22Rv1 (cell line): ENCODE measurements around the gene ZNF93.
"Not testable (repeated sequence)": the region's sequence is repeated elsewhere in the genome, so short reads cannot be mapped to it uniquely, and the experiment has no call there.

Experiments used
- H3K27ac ChIP-seq: fragments of 450-650 bp; 2 replicates; pipeline ENCODE4 v1.5.1; 2017
- CTCF ChIP-seq: fragments of 450-650 bp; IDR thresholded peaks from 2 replicates; pipeline ENCODE4 v1.5.1; 2017; ENCODE audit warnings: mild to moderate bottlenecking
- ZFX ChIP-seq: fragments of 450-650 bp; IDR thresholded peaks from 2 replicates; pipeline ENCODE4 v1.6.1; 2017; ENCODE audit warnings: antibody characterized with exemption, borderline replicate concordance

ZNF93 gene

GRCh38 chr19:19873381-19873780 is 27.4 kb upstream of the ZNF93 start:
- TF ChIP-seq CTCF (no peak), ZFX (no peak)

GRCh38 chr19:19877724-19878123 is 23.0 kb upstream of the ZNF93 start:
- H3K27ac ChIP-seq, result no peak overlapping the region
- TF ChIP-seq ZFX (no peak), CTCF (no peak)

More at GRCh38 chr19:19873381-19873780, 27.4 kb upstream of the ZNF93 start:
- no peak overlapping the region for H3K27ac ChIP-seq

- H3K27ac ChIP-seq, result no peak overlapping the region
- TF ChIP-seq CTCF (no peak), ZFX (no peak)
These were observed 16.2 kb upstream of the ZNF93 start for GRCh38 chr19:19884583-19884982.

GRCh38 chr19:19892055-19892941 is 8.4 kb upstream of the ZNF93 start:
- H3K27ac ChIP-seq, result not testable (repeated sequence)

GRCh38 chr19:19900139-19900728 is 512 bp upstream of the ZNF93 start:
- TF ChIP-seq ZFX, result no peak
- no peak for TF ChIP-seq CTCF
- peak overlapping the region; percentile 93 for H3K27ac ChIP-seq

- H3K27ac ChIP-seq, result not testable (repeated sequence)
These were observed 6.8 kb downstream of the ZNF93 start for GRCh38 chr19:19907551-19907950.

GRCh38 chr19:19909654-19910053 is 8.9 kb downstream of the ZNF93 start:
- no peak overlapping the region for H3K27ac ChIP-seq
- no peak for TF ChIP-seq ZFX

GRCh38 chr19:19911150-19911549 is 10.4 kb downstream of the ZNF93 start:
- H3K27ac ChIP-seq, result no peak overlapping the region
- TF ChIP-seq ZFX (no peak), CTCF (no peak)

GRCh38 chr19:19914596-19914995 is 13.8 kb downstream of the ZNF93 start:
- TF ChIP-seq CTCF (no peak), ZFX (no peak)
- H3K27ac ChIP-seq, result no peak overlapping the region
